Measurements from ENCODE around the gene PFN1.

Gene PFN1

GRCh38 chr17:4948166-4948930 lies at the start of gene PFN1:
TSS of gene PFN1 (minus strand) at chr17:4948530. CDS start at chr17:4948394, 136 bp downstream.
- Histone ChIP-seq H3K9me3 (no peaks in the 10 kb centered on the region), H3K4me3 (peak within 1 kb of the TSS; percentile 98), H3K4me1 (peaks cover 18% of the 10 kb centered on the region), H3K36me3 (replicated peaks) (peaks cover 47% of the 10 kb centered on the region), H3K27me3 (ENCODE audit: low read depth) (no peaks in the 10 kb centered on the region)
- in situ Hi-C loops (cut with MboI; ENCODE audit: low sequenced_read_pairs): no loop called here
- DNase-seq (ENCODE audit: low spot score in 2 of 2): peak; percentile 89 to 95

GRCh38 chr17:4997302-4998026 lies 49.1 kb upstream of the PFN1 start, which contains the start of the genes INCA1 and KIF1C:
TSS of gene INCA1 (minus strand) at chr17:4997522. CDS start at chr17:4994437, 3,085 bp downstream.
TSS of gene KIF1C (plus strand) at chr17:4997950. CDS start at chr17:5000247, 2,297 bp downstream.
- no peaks in the 10 kb centered on the region for H3K27me3 ChIP-seq (ENCODE audit: low read depth)
- DNase-seq (ENCODE audit: low spot score in 2 of 2): peak; percentile 82 to 95
- peaks cover 27% of the 10 kb centered on the region for H3K36me3 ChIP-seq (replicated peaks)
- in situ Hi-C loops (cut with MboI; ENCODE audit: low sequenced_read_pairs): loop anchor here (25.0 kb wide), 1 partner anchor 1465 kb away; no protein-coding TSS in a partner anchor
- H3K9me3 ChIP-seq: no peaks in the 10 kb centered on the region
- peaks cover 6% of the 10 kb centered on the region for H3K4me1 ChIP-seq
- peak within 1 kb of the TSS; percentile 82 for H3K4me3 ChIP-seq

- no peak overlapping the region for H3K4me3 ChIP-seq
- peaks cover 6% of the 10 kb centered on the region for H3K4me1 ChIP-seq
- H3K36me3 ChIP-seq (replicated peaks): peaks cover 4% of the 10 kb centered on the region; the same call in 1 of the 2 replicates
- DNase-seq (ENCODE audit: low spot score in 2 of 2): no peak
- no peaks in the 10 kb centered on the region for H3K9me3 ChIP-seq
- H3K27me3 ChIP-seq (ENCODE audit: low read depth): no peaks in the 10 kb centered on the region
- in situ Hi-C loops (cut with MboI; ENCODE audit: low sequenced_read_pairs): loop anchor here (25.0 kb wide), 1 partner anchor 1468 kb away; no protein-coding TSS in a partner anchor
Observed at GRCh38 chr17:4994081-4994595, 45.8 kb upstream of the PFN1 start.

GRCh38 chr17:4987767-4988567 lies 39.6 kb upstream of the PFN1 start:
- in situ Hi-C loops (cut with MboI; ENCODE audit: low sequenced_read_pairs): loop anchor here (25.0 kb wide), 1 partner anchor 1474 kb away; no protein-coding TSS in a partner anchor
- Histone ChIP-seq H3K9me3 (no peaks in the 10 kb centered on the region), H3K4me3 (peak overlapping the region; percentile 78), H3K27me3 (ENCODE audit: low read depth) (no peaks in the 10 kb centered on the region), H3K4me1 (peaks cover 7% of the 10 kb centered on the region), H3K36me3 (replicated peaks) (peaks cover 10% of the 10 kb centered on the region)
- peak in 1 of 2 experiments; percentile 50 for DNase-seq (ENCODE audit: low spot score in 2 of 2)

GRCh38 chr17:4986951-4987766 lies 38.8 kb upstream of the PFN1 start, which contains the start of gene CAMTA2:
TSS of gene CAMTA2 (minus strand) at chr17:4987675. CDS start at chr17:4986222, 1,453 bp downstream.
- Histone ChIP-seq H3K27me3 (ENCODE audit: low read depth) (no peaks in the 10 kb centered on the region), H3K9me3 (no peaks in the 10 kb centered on the region), H3K36me3 (replicated peaks) (peaks cover 18% of the 10 kb centered on the region), H3K4me3 (peak within 1 kb of the TSS; percentile 78), H3K4me1 (peaks cover 7% of the 10 kb centered on the region)
- in situ Hi-C loops (cut with MboI; ENCODE audit: low sequenced_read_pairs): loop anchor here (25.0 kb wide), 1 partner anchor 1475 kb away; no protein-coding TSS in a partner anchor
- DNase-seq (ENCODE audit: low spot score in 2 of 2): peak; percentile 79 to 96

- peak overlapping the region; percentile 78 for H3K4me3 ChIP-seq
- H3K9me3 ChIP-seq: no peaks in the 10 kb centered on the region
- no peaks in the 10 kb centered on the region for H3K27me3 ChIP-seq (ENCODE audit: low read depth)
- no peak for DNase-seq (ENCODE audit: low spot score in 2 of 2)
- peaks cover 18% of the 10 kb centered on the region for H3K36me3 ChIP-seq (replicated peaks)
- in situ Hi-C loops (cut with MboI; ENCODE audit: low sequenced_read_pairs): loop anchor here (25.0 kb wide), 1 partner anchor 1476 kb away; no protein-coding TSS in a partner anchor
- H3K4me1 ChIP-seq: peaks cover 7% of the 10 kb centered on the region
Observed at GRCh38 chr17:4986403-4986802, 38.1 kb upstream of the PFN1 start.

GRCh38 chr17:4982305-4982704 lies 34.0 kb upstream of the PFN1 start:
- H3K27me3 ChIP-seq (ENCODE audit: low read depth): no peaks in the 10 kb centered on the region
- no peaks in the 10 kb centered on the region for H3K9me3 ChIP-seq
- in situ Hi-C loops (cut with MboI; ENCODE audit: low sequenced_read_pairs): loop anchor here (5.0 to 25.0 kb wide), 2 partner anchors 80 to 1480 kb away; no protein-coding TSS in a partner anchor
- peaks cover 53% of the 10 kb centered on the region for H3K36me3 ChIP-seq (replicated peaks)
- no peaks in the 10 kb centered on the region for H3K4me1 ChIP-seq
- DNase-seq (ENCODE audit: low spot score in 2 of 2): no peak
- H3K4me3 ChIP-seq: no peak overlapping the region

- H3K9me3 ChIP-seq: no peaks in the 10 kb centered on the region
- in situ Hi-C loops (cut with MboI; ENCODE audit: low sequenced_read_pairs): loop anchor here (5.0 to 25.0 kb wide), 2 partner anchors 82 to 1482 kb away; no protein-coding TSS in a partner anchor
- H3K27me3 ChIP-seq (ENCODE audit: low read depth): no peaks in the 10 kb centered on the region
- peaks cover 63% of the 10 kb centered on the region for H3K36me3 ChIP-seq (replicated peaks)
- no peaks in the 10 kb centered on the region for H3K4me1 ChIP-seq
- H3K4me3 ChIP-seq: no peak overlapping the region
- DNase-seq (ENCODE audit: low spot score in 2 of 2): peak; percentile 54 to 77
Observed at GRCh38 chr17:4980644-4981216, 32.4 kb upstream of the PFN1 start.

- Histone ChIP-seq H3K4me3 (no peak overlapping the region), H3K4me1 (no peaks in the 10 kb centered on the region), H3K27me3 (ENCODE audit: low read depth) (no peaks in the 10 kb centered on the region), H3K36me3 (replicated peaks) (peaks cover 66% of the 10 kb centered on the region), H3K9me3 (no peaks in the 10 kb centered on the region)
- no peak for DNase-seq (ENCODE audit: low spot score in 2 of 2)
- in situ Hi-C loops (cut with MboI; ENCODE audit: low sequenced_read_pairs): loop anchor here (25.0 kb wide), 1 partner anchor 1484 kb away; no protein-coding TSS in a partner anchor
Observed at GRCh38 chr17:4978726-4979125, 30.4 kb upstream of the PFN1 start.

- in situ Hi-C loops (cut with MboI; ENCODE audit: low sequenced_read_pairs): no loop called here
- DNase-seq (ENCODE audit: low spot score in 2 of 2): no peak
- H3K9me3 ChIP-seq: no peaks in the 10 kb centered on the region
- H3K36me3 ChIP-seq (replicated peaks): peaks cover 64% of the 10 kb centered on the region
- no peak overlapping the region for H3K4me3 ChIP-seq
- H3K27me3 ChIP-seq (ENCODE audit: low read depth): no peaks in the 10 kb centered on the region
- no peaks in the 10 kb centered on the region for H3K4me1 ChIP-seq
Observed at GRCh38 chr17:4974115-4974670, 25.9 kb upstream of the PFN1 start.

GRCh38 chr17:4973256-4974114 lies 25.2 kb upstream of the PFN1 start:
- Histone ChIP-seq H3K27me3 (ENCODE audit: low read depth) (no peaks in the 10 kb centered on the region), H3K36me3 (replicated peaks) (peaks cover 65% of the 10 kb centered on the region), H3K9me3 (no peaks in the 10 kb centered on the region), H3K4me1 (peaks cover 4% of the 10 kb centered on the region), H3K4me3 (no peak overlapping the region)
- in situ Hi-C loops (cut with MboI; ENCODE audit: low sequenced_read_pairs): no loop called here
- no peak for DNase-seq (ENCODE audit: low spot score in 2 of 2)
